Activated CD8-positive, alpha-beta T cell treated with anti-CD3 and anti-CD28 coated beads for 36 hours (primary cell): Measurements from ENCODE around the gene GOT2. TPM values are rescaled to one million over a fixed set of nuclear protein-coding genes. Genes with fewer than 3 reads are reported as not detected.

Source experiments
- ATAC-seq: fragments of 200-7000 bp; cut with Tn5 transposase; one replicate; pipeline ENCODE4 v1.10.0; 2021; ENCODE audit warnings: mild to moderate bottlenecking, moderate library complexity
- CTCF ChIA-PET: fragments of 350-600 bp; sonication (Branson Sonifier 250); formaldehyde crosslinking; loops from one replicate; lab custom pipeline; 2021; ENCODE audit warnings: antibody characterized with exemption; lab: Charles Lee
- POLR2A ChIA-PET: fragments of 350-600 bp; sonication (Branson Sonifier 250); formaldehyde crosslinking; loops from one replicate; lab custom pipeline; 2021; ENCODE audit warnings: antibody characterized with exemption; lab: Charles Lee
- DNase-seq: peaks from one replicate; pipeline ENCODE4 v3.0.0-alpha.2; 2020
- H3K27ac Mint-ChIP-seq: one replicate; pipeline ENCODE4 v1.8.0; 2021; ENCODE audit warnings: mild to moderate bottlenecking, mixed read lengths
- H3K27me3 Mint-ChIP-seq: one replicate; pipeline ENCODE4 v1.8.0; 2021; ENCODE audit warnings: mixed read lengths
- H3K36me3 Mint-ChIP-seq: one replicate; pipeline ENCODE4 v1.8.0; 2021; ENCODE audit warnings: low read depth, mixed read lengths
- H3K4me1 Mint-ChIP-seq: one replicate; pipeline ENCODE4 v1.8.0; 2021; ENCODE audit warnings: low read depth, mixed read lengths
- H3K4me3 Mint-ChIP-seq: one replicate; pipeline ENCODE4 v1.8.0; 2021; ENCODE audit warnings: mild to moderate bottlenecking, moderate library complexity, mixed read lengths
- H3K9me3 Mint-ChIP-seq: one replicate; pipeline ENCODE4 v1.8.0; 2021; ENCODE audit warnings: mixed read lengths
- CTCF ChIP-seq: fragments of 200-600 bp; IDR thresholded peaks from one replicate; pipeline ENCODE4 v1.8.0; 2022; ENCODE audit warnings: antibody characterized with exemption, mild to moderate bottlenecking
- intact Hi-C: fragments of 100-400 bp; cut with micrococcal nuclease; formaldehyde crosslinking; loops from one replicate; pipeline ENCODE4 v1.10.0; 2022
- total RNA-seq, 2 experiments: library from RNA; stranded (reverse); gene quantifications; one replicate each; pipeline ENCODE4 v1.2.3, GENCODE V29; 2021

Gene GOT2
- total RNA-seq, 2 experiments from 2014 or later = 159 to 166 TPM

GRCh38 chr16:58658796-58659211 is 75.3 kb downstream of the GOT2 start:
- POLR2A ChIA-PET = no interaction called here
- intact Hi-C loops = no loop called here

More at GRCh38 chr16:58658796-58659211, 75.3 kb downstream of the GOT2 start:
- ATAC-seq (no peak), DNase-seq (no peak)
- H3K4me1 Mint-ChIP-seq = no peaks in the 10 kb centered on the region
- peaks cover 2% of the 10 kb centered on the region for H3K27me3 Mint-ChIP-seq
- no peak overlapping the region for H3K4me3 Mint-ChIP-seq
- H3K9me3 Mint-ChIP-seq = no peaks in the 10 kb centered on the region
- no peak for TF ChIP-seq CTCF
- CTCF ChIA-PET = interaction anchor here (0.8 kb wide), 1 partner anchor 97 kb away, joined by 4 read pairs; no protein-coding TSS in a partner anchor
- no peak overlapping the region for H3K27ac Mint-ChIP-seq
- no peaks in the 10 kb centered on the region for H3K36me3 Mint-ChIP-seq

Other genes starting within 250 kb of the GOT2 start
- gene NDRG4, start 234.2 kb downstream of the GOT2 start, total RNA-seq = 1 to 10 TPM; 1.3 to 1.6 TPM
- gene SETD6, start 218.8 kb downstream of the GOT2 start, total RNA-seq = 10 to 100 TPM; 14.8 to 15.5 TPM
- gene CNOT1, start 104.5 kb downstream of the GOT2 start, total RNA-seq = 100 to 1,000 TPM; 274 to 281 TPM
- gene SLC38A7, start 49.5 kb downstream of the GOT2 start, total RNA-seq = 1 to 10 TPM; 5.1 to 6.0 TPM